Esophagus squamous epithelium (tissue), 5 donors: ENCODE data around the gene NCOR1. TPM values are rescaled to one million over a fixed set of nuclear protein-coding genes. Genes with fewer than 3 reads are reported as not detected.

Experiments
- DNase-seq: peaks from one replicate; lab custom pipeline; 2025; lab: John Stamatoyannopoulos, UW
- H3K27ac ChIP-seq, 4 donors: fragments of 200-600 bp; sonication (generic); one replicate each; pipeline ENCODE4 v1.5.1; 2016 to 2019; ENCODE audit warnings: mild to moderate bottlenecking in 1 of 4
- H3K27me3 ChIP-seq, 4 donors: fragments of 200-600 bp; sonication (generic); 1 replicate in 3 of 4; 2 replicates in 1 of 4; pipeline versions ENCODE4 v1.5.1 to v1.6.0; 2017 to 2021; ENCODE audit warnings: antibody characterized with exemption in 1 of 4
- H3K36me3 ChIP-seq, 3 donors: fragments of 200-600 bp; sonication (generic); one replicate each; pipeline ENCODE4 v1.5.1; 2016 to 2019
- H3K4me1 ChIP-seq, 3 donors: fragments of 200-600 bp; sonication (generic); one replicate each; pipeline ENCODE4 v1.5.1; 2017 to 2019
- H3K4me3 ChIP-seq, 4 donors: fragments of 200-600 bp; sonication (generic); 1 replicate in 3 of 4; 2 replicates in 1 of 4; pipeline ENCODE4 v1.5.1; 2016 to 2019; ENCODE audit warnings: mild to moderate bottlenecking in 2 of 4, moderate library complexity in 1 of 4
- H3K9me3 ChIP-seq, 3 donors: fragments of 200-600 bp; sonication (generic); one replicate each; pipeline ENCODE4 v1.5.1; 2016 to 2019
- CTCF ChIP-seq, 6 experiments: fragments of 450-650 bp in 4 of 6; fragments of 200-600 bp in 2 of 6; sonication (generic) in 2 of 6; IDR thresholded peaks; one replicate each; pipeline ENCODE4 v1.5.1; 2016 to 2019; ENCODE audit warnings: antibody characterized with exemption in 6 of 6, mild to moderate bottlenecking in 4 of 6, moderate library complexity in 4 of 6
- POLR2A ChIP-seq, 4 donors: fragments of 450-650 bp; IDR thresholded peaks; one replicate each; pipeline ENCODE4 v1.6.1; 2017; ENCODE audit warnings: antibody characterized with exemption in 4 of 4, mild to moderate bottlenecking in 4 of 4, moderate library complexity in 3 of 4
- WGBS, 2 donors: methylation state at CpG; one replicate each; pipeline ENCODE4 v1.1.5; 2018; 5-methylcytosine and 5-hydroxymethylcytosine counted together
- intact Hi-C: fragments of 100-400 bp; cut with DNase I; formaldehyde crosslinking; loops from one replicate; pipeline ENCODE4 v1.15.0; 2022
- total RNA-seq, 4 donors: library from RNA; depleted of rRNA; stranded (reverse); fragments of >200 nt; gene quantifications; one replicate each; pipeline ENCODE4 v1.1.0, GENCODE V29; 2016
- donor health status: DM: yes; HTN: yes; CAD: no.

The NCOR1 gene
- total RNA-seq, 4 donors from 2014 or later: 52.5 to 188 (median 76.8) TPM

- Histone ChIP-seq H3K4me1 (peaks cover 6 to 14% (median 10%) of the 10 kb centered on the region in 3 donors), H3K27ac (no peak overlapping the region), H3K27me3 (no peaks in the 10 kb centered on the region), H3K4me3 (no peak overlapping the region), H3K9me3 (no peaks in the 10 kb centered on the region), H3K36me3 (peaks cover 0 to 97% (median 31%) of the 10 kb centered on the region in 3 donors)
- intact Hi-C loops: no loop called here
- 93 to 95% methylated on average over 1 of the region's 1 CpG for WGBS, 2 donors
- DNase-seq: no peak
- no peak for TF ChIP-seq CTCF (IDR thresholded peaks at IDR 0.05)
- no peak for TF ChIP-seq POLR2A (IDR thresholded peaks at IDR 0.05)
Observed at GRCh38 chr17:16005636-16006035, 209.7 kb downstream of the NCOR1 start.

GRCh38 chr17:16003841-16004240 is 211.5 kb downstream of the NCOR1 start:
- peaks cover 0 to 80% (median 28%) of the 10 kb centered on the region in 3 donors for H3K36me3 ChIP-seq
- WGBS, 2 donors: 75 to 86% methylated on average over 1 of the region's 1 CpG
- no peak for DNase-seq
- H3K27me3 ChIP-seq: no peaks in the 10 kb centered on the region
- TF ChIP-seq CTCF (IDR thresholded peaks at IDR 0.05): no peak
- TF ChIP-seq POLR2A (IDR thresholded peaks at IDR 0.05): no peak
- intact Hi-C loops: no loop called here
- H3K4me1 ChIP-seq: peaks cover 6 to 23% (median 12%) of the 10 kb centered on the region in 3 donors
- H3K27ac ChIP-seq: peak overlapping the region in 2 of 4 donors; percentile 18 to 39
- no peaks in the 10 kb centered on the region for H3K9me3 ChIP-seq
- H3K4me3 ChIP-seq: no peak overlapping the region

- Histone ChIP-seq H3K27me3 (no peaks in the 10 kb centered on the region), H3K4me1 (peaks cover 6 to 34% (median 12%) of the 10 kb centered on the region in 3 donors), H3K27ac (no peak overlapping the region), H3K4me3 (no peak overlapping the region), H3K36me3 (peaks cover 0 to 69% (median 28%) of the 10 kb centered on the region in 3 donors), H3K9me3 (no peaks in the 10 kb centered on the region)
- DNase-seq: no peak
- 90% methylated on average over 2 of the region's 2 CpGs for WGBS, 2 donors
- TF ChIP-seq POLR2A (IDR thresholded peaks at IDR 0.05) (no peak), CTCF (IDR thresholded peaks at IDR 0.05) (no peak)
- intact Hi-C loops: no loop called here
Observed at GRCh38 chr17:16002708-16003260, 212.6 kb downstream of the NCOR1 start.

GRCh38 chr17:16001226-16001897 is 214.0 kb downstream of the NCOR1 start:
- no peak for DNase-seq
- H3K36me3 ChIP-seq: peaks cover 0 to 62% (median 28%) of the 10 kb centered on the region in 3 donors

More at GRCh38 chr17:16001226-16001897, 214.0 kb downstream of the NCOR1 start:
- Histone ChIP-seq H3K27me3 (no peaks in the 10 kb centered on the region), H3K4me1 (peaks cover 6 to 34% (median 12%) of the 10 kb centered on the region in 3 donors), H3K9me3 (no peaks in the 10 kb centered on the region), H3K4me3 (peak overlapping the region in 2 of 4 donors; percentile 79 to 94), H3K27ac (peak overlapping the region in 1 of 4 donors; percentile 98)
- intact Hi-C loops: no loop called here
- TF ChIP-seq POLR2A (IDR thresholded peaks at IDR 0.05) (no peak), CTCF (IDR thresholded peaks at IDR 0.05) (no peak)
